DND-41 (cell line): ENCODE measurements around the gene BAG5.
"Not testable (repeated sequence)": the region's sequence is repeated elsewhere in the genome, so short reads cannot be mapped to it uniquely, and the experiment has no call there.

ENCODE experiments used
- ATAC-seq: fragments of 200-7000 bp; cut with Tn5 transposase; 3 replicates; pipeline ENCODE4 v1.9.1; 2021; ENCODE audit warnings: low read depth; ENCODE audit not compliant: insufficient read depth
- DNase-seq: peaks from one replicate; pipeline ENCODE4 v3.0.0-alpha.2; 2020
- H2AFZ ChIP-seq: 2 replicates; pipeline ENCODE4 v1.6.0; 2012; ENCODE audit warnings: low read depth, low read length
- H3K27ac ChIP-seq: 2 replicates; pipeline ENCODE4 v1.5.1; 2012; ENCODE audit warnings: low read length, inconsistent platforms
- H3K27me3 ChIP-seq: fragments of 200-600 bp; sonication (generic); 2 replicates; pipeline ENCODE4 v1.6.0; 2012; ENCODE audit warnings: low read length, mild to moderate bottlenecking, inconsistent platforms; ENCODE audit not compliant: insufficient read depth, poor library complexity
- H3K36me3 ChIP-seq: 2 replicates; pipeline ENCODE4 v1.5.1; 2012; ENCODE audit warnings: low read length, inconsistent platforms; ENCODE audit not compliant: insufficient read depth
- H3K4me1 ChIP-seq: 2 replicates; pipeline ENCODE4 v1.5.1; 2012; ENCODE audit warnings: mild to moderate bottlenecking, low read length; ENCODE audit not compliant: insufficient read depth
- H3K4me2 ChIP-seq: 2 replicates; pipeline ENCODE4 v1.6.0; 2012; ENCODE audit warnings: mild to moderate bottlenecking, moderate library complexity, low read length, inconsistent platforms; ENCODE audit not compliant: insufficient read depth
- H3K4me3 ChIP-seq, 2 experiments: fragments of 200-600 bp in 1 of 2; shearing (Covaris generic) in 1 of 2; 2 replicates each; pipeline ENCODE4 v1.5.1; 2012 to 2016; ENCODE audit warnings: inconsistent platforms in 2 of 2, low read length in 2 of 2, mild to moderate bottlenecking in 2 of 2, low read depth in 1 of 2, moderate library complexity in 1 of 2
- H3K79me2 ChIP-seq: 2 replicates; pipeline ENCODE4 v1.6.0; 2012; ENCODE audit warnings: low read length, inconsistent platforms; ENCODE audit not compliant: insufficient read depth
- H3K9ac ChIP-seq: 2 replicates; pipeline ENCODE4 v1.6.0; 2012; ENCODE audit warnings: low read depth, mild to moderate bottlenecking, inconsistent platforms, low read length, moderate library complexity
- H3K9me3 ChIP-seq: 2 replicates; pipeline ENCODE4 v1.5.1; 2012; ENCODE audit warnings: low read length, moderate library complexity, mild to moderate bottlenecking, inconsistent platforms; ENCODE audit not compliant: insufficient read depth, severe bottlenecking
- H4K20me1 ChIP-seq: 2 replicates; pipeline ENCODE4 v1.6.0; 2012; ENCODE audit warnings: low read length; ENCODE audit not compliant: insufficient read depth
- CTCF ChIP-seq: IDR thresholded peaks from 2 replicates; pipeline ENCODE4 v1.5.1; 2012; ENCODE audit warnings: borderline replicate concordance, low read length, moderate library complexity, mild to moderate bottlenecking; ENCODE audit not compliant: poor library complexity, severe bottlenecking; ENCODE audit errors: extremely low read depth
- EZH2 ChIP-seq: IDR thresholded peaks from 3 replicates; pipeline ENCODE4 v1.6.1; 2012; ENCODE audit warnings: borderline replicate concordance, low read depth, mild to moderate bottlenecking, moderate library complexity, low read length, inconsistent platforms; ENCODE audit not compliant: severe bottlenecking

BAG5 gene

GRCh38 chr14:103527408-103528145 is 34.9 kb downstream of the BAG5 start:
- no peak overlapping the region; the same call in 1 of the 2 replicates for H3K27ac ChIP-seq
- H2AFZ ChIP-seq = no peak overlapping the region
- no peaks in the 10 kb centered on the region for H3K9me3 ChIP-seq
- no peak for ATAC-seq
- peak overlapping the region; percentile 77 for H3K9ac ChIP-seq
- peaks cover 35% of the 10 kb centered on the region for H3K4me1 ChIP-seq
- H3K36me3 ChIP-seq = peaks cover 26% of the 10 kb centered on the region
- H3K4me2 ChIP-seq = peak overlapping the region; percentile 99
- TF ChIP-seq CTCF = no peak
- no peak for TF ChIP-seq EZH2
- no peak for DNase-seq
- peaks cover 29% of the 10 kb centered on the region for H4K20me1 ChIP-seq
- H3K79me2 ChIP-seq = peaks cover 48% of the 10 kb centered on the region
- no peaks in the 10 kb centered on the region for H3K27me3 ChIP-seq
- peak overlapping the region in 1 of 2 experiments; percentile 99; a peak in 2 of 4 replicates for H3K4me3 ChIP-seq

- Histone ChIP-seq H3K36me3 (peaks cover 20% of the 10 kb centered on the region), H3K4me2 (no peak overlapping the region), H3K9ac (no peak overlapping the region), H4K20me1 (peaks cover 23% of the 10 kb centered on the region), H3K27me3 (no peaks in the 10 kb centered on the region), H3K27ac (no peak overlapping the region), H3K4me3 (no peak overlapping the region), H3K79me2 (peaks cover 41% of the 10 kb centered on the region), H3K4me1 (peaks cover 35% of the 10 kb centered on the region), H3K9me3 (no peaks in the 10 kb centered on the region), H2AFZ (no peak overlapping the region)
- no peak for TF ChIP-seq EZH2
- no peak for TF ChIP-seq CTCF
- DNase-seq (no peak), ATAC-seq (no peak)
Measured at GRCh38 chr14:103526914-103527248, 35.6 kb downstream of the BAG5 start.

- ATAC-seq (no peak), DNase-seq (no peak)
- Histone ChIP-seq H3K4me2 (no peak overlapping the region), H3K9me3 (no peaks in the 10 kb centered on the region), H3K27ac (no peak overlapping the region), H2AFZ (no peak overlapping the region), H3K9ac (no peak overlapping the region), H3K27me3 (no peaks in the 10 kb centered on the region), H3K36me3 (peaks cover 16% of the 10 kb centered on the region), H3K4me1 (peaks cover 31% of the 10 kb centered on the region), H3K4me3 (no peak overlapping the region), H4K20me1 (peaks cover 18% of the 10 kb centered on the region), H3K79me2 (peaks cover 36% of the 10 kb centered on the region)
- TF ChIP-seq CTCF (no peak), EZH2 (no peak)
Measured at GRCh38 chr14:103526247-103526913, 36.1 kb downstream of the BAG5 start.

- not testable (repeated sequence) for H2AFZ ChIP-seq, ATAC-seq, DNase-seq, H3K4me3 ChIP-seq, H3K27ac ChIP-seq, H3K9me3 ChIP-seq, H3K4me2 ChIP-seq, H3K27me3 ChIP-seq, H3K36me3 ChIP-seq, H3K9ac ChIP-seq
- peaks cover 30% of the 10 kb centered on the region for H3K4me1 ChIP-seq
- H3K79me2 ChIP-seq = peaks cover 28% of the 10 kb centered on the region
- peaks cover 11% of the 10 kb centered on the region for H4K20me1 ChIP-seq
Measured at GRCh38 chr14:103525430-103526246, 36.8 kb downstream of the BAG5 start.
